Brain microvascular endothelial cell (primary cell): Measurements from ENCODE around the gene SLFN5.

Experiments
- DNase-seq: peaks from one replicate; pipeline ENCODE4 v3.0.0-alpha.2; 2020
- H3K27ac ChIP-seq: fragments of 250-450 bp; sonication (Bioruptor Pico); 2 replicates; pipeline ENCODE4 v1.5.1; 2020; ENCODE audit warnings: mild to moderate bottlenecking, moderate library complexity
- H3K27me3 ChIP-seq: fragments of 250-450 bp; sonication (Bioruptor Pico); replicated peaks from 2 replicates; pipeline ENCODE4 v1.5.1; 2020; ENCODE audit warnings: mild to moderate bottlenecking
- H3K36me3 ChIP-seq: fragments of 250-450 bp; sonication (Bioruptor Pico); replicated peaks from 2 replicates; pipeline ENCODE4 v1.5.1; 2020; ENCODE audit warnings: mild to moderate bottlenecking
- H3K4me3 ChIP-seq: 2 replicates; pipeline ENCODE4 v1.5.1; 2011; ENCODE audit warnings: low read depth, mild to moderate bottlenecking, control low read depth, low read length, moderate library complexity
- CTCF ChIP-seq: IDR thresholded peaks from 2 replicates; pipeline ENCODE4 v1.5.1; 2011; ENCODE audit warnings: low read depth, mild to moderate bottlenecking, moderate library complexity, low read length, control low read depth, inconsistent platforms; ENCODE audit errors: missing control alignments
- in situ Hi-C: cut with HindIII; loops from 2 replicates; pipeline ENCODE4 v1.10.0; 2017; ENCODE audit warnings: low sequenced_read_pairs, low pct_ligation_motif_present

The SLFN5 gene

GRCh38 chr17:35214192-35214591 is 28.7 kb upstream of the SLFN5 start:
- H3K36me3 ChIP-seq = no peaks in the 10 kb centered on the region
- H3K27ac ChIP-seq = no peak overlapping the region
- H3K4me3 ChIP-seq = no peak overlapping the region
- no peak for TF ChIP-seq CTCF
- H3K27me3 ChIP-seq = no peaks in the 10 kb centered on the region
- in situ Hi-C loops = no loop called here
- DNase-seq = no peak

GRCh38 chr17:35214631-35215273 is 28.1 kb upstream of the SLFN5 start:
- no peaks in the 10 kb centered on the region for H3K36me3 ChIP-seq
- no peak for TF ChIP-seq CTCF
- no peak overlapping the region for H3K27ac ChIP-seq
- no peak overlapping the region for H3K4me3 ChIP-seq
- in situ Hi-C loops = no loop called here
- DNase-seq = no peak
- H3K27me3 ChIP-seq = no peaks in the 10 kb centered on the region

GRCh38 chr17:35217107-35217506 is 25.8 kb upstream of the SLFN5 start:
- TF ChIP-seq CTCF = no peak
- H3K36me3 ChIP-seq = no peaks in the 10 kb centered on the region

GRCh38 chr17:35218915-35219314 is 24.0 kb upstream of the SLFN5 start:
- no peak for TF ChIP-seq CTCF
- no peak for DNase-seq
- in situ Hi-C loops = no loop called here
- no peaks in the 10 kb centered on the region for H3K36me3 ChIP-seq
- no peaks in the 10 kb centered on the region for H3K27me3 ChIP-seq
- H3K27ac ChIP-seq = no peak overlapping the region
- no peak overlapping the region for H3K4me3 ChIP-seq

More at GRCh38 chr17:35217107-35217506, 25.8 kb upstream of the SLFN5 start:
- no peak overlapping the region for H3K27ac ChIP-seq
- in situ Hi-C loops = no loop called here
- H3K27me3 ChIP-seq = no peaks in the 10 kb centered on the region
- H3K4me3 ChIP-seq = no peak overlapping the region
- no peak for DNase-seq

- H3K27ac ChIP-seq = no peak overlapping the region
- no peaks in the 10 kb centered on the region for H3K27me3 ChIP-seq
- no peak for TF ChIP-seq CTCF
- H3K36me3 ChIP-seq = no peaks in the 10 kb centered on the region
- DNase-seq = no peak
- H3K4me3 ChIP-seq = no peak overlapping the region
- in situ Hi-C loops = no loop called here
Observed at GRCh38 chr17:35222452-35222851, 20.4 kb upstream of the SLFN5 start.

GRCh38 chr17:35224436-35224835 is 18.4 kb upstream of the SLFN5 start:
- no peak for TF ChIP-seq CTCF
- H3K4me3 ChIP-seq = no peak overlapping the region
- DNase-seq = no peak
- no peaks in the 10 kb centered on the region for H3K36me3 ChIP-seq
- H3K27me3 ChIP-seq = no peaks in the 10 kb centered on the region
- no peak overlapping the region for H3K27ac ChIP-seq
- in situ Hi-C loops = no loop called here
